ENCODE measurements around the gene CLCN4.

Gene CLCN4

DNA sequence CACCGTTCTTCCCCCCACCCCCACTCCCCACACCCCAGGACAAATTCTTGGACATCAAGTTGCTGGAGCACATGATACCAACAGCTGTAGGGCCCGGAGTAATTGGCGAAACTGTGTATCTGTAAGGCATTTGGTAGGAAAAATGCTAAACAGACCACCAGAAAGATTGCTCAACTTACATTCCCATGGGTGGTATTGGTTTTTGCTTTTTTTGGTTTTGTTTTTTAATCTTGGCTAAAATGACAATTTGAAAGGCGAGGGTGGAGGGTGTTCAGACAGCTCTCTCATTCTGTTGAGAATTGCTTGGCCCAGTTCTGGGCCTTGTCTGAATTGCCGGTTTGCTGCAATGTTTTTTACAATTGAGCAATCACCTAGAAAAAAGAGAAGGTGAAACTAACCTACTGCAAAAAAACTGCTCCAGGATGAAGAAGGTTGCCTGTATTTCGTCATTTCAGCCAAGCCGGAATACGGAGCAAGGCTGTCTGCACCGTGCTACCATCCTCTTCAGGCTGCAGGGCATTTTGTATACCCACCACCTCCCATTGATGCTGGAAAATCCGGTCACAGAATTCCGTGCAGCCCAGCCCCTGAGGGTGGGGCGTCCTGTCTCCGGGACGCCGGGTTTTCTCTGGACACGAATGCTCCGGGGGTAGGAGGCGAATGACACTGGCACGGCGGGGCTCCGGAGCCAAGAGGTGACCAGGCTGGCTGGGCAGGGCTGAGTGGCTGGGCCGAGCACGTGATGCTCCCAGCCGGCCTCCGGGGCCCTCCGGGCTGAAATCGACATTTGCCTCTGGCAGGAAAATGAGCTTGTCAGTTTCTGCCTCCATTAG, at the start of gene CLCN4:
TSS of gene CLCN4 (plus strand) at position 777 of the 833 bp plus-strand sequence. CDS start 28,058 bp downstream, outside the sequence.
- TF ChIP-seq, protein P1, sequence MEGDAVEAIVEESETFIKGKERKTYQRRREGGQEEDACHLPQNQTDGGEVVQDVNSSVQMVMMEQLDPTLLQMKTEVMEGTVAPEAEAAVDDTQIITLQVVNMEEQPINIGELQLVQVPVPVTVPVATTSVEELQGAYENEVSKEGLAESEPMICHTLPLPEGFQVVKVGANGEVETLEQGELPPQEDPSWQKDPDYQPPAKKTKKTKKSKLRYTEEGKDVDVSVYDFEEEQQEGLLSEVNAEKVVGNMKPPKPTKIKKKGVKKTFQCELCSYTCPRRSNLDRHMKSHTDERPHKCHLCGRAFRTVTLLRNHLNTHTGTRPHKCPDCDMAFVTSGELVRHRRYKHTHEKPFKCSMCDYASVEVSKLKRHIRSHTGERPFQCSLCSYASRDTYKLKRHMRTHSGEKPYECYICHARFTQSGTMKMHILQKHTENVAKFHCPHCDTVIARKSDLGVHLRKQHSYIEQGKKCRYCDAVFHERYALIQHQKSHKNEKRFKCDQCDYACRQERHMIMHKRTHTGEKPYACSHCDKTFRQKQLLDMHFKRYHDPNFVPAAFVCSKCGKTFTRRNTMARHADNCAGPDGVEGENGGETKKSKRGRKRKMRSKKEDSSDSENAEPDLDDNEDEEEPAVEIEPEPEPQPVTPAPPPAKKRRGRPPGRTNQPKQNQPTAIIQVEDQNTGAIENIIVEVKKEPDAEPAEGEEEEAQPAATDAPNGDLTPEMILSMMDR (IDR thresholded peaks at IDR 0.05; ENCODE audit: insufficient read depth, missing control alignments), result no peak
- FAIRE-seq, result no peak
- no peak for DNase-seq (ENCODE audit: insufficient read length, low spot score)

DNA sequence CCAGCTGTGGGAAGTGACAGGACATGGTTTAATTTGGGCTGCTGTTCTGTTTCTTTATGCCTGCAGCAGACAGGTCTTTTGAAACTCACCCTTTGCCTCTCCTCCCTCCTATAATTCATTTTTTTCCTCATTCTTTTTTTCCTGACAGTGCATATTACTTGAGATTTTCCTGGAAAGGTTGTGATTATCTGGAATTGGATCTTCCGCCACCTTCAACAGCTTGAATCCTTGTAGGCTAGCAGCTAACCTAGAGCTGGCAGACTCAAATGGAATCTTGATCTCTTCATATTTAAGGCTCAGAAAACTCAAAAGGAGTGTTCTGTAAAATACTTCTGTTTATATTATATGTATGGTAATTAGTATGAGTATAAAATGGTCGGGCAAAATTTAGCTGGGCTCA, 49.3 kb upstream of the CLCN4 start:
- DNase-seq (ENCODE audit: insufficient read length, low spot score), result no peak
- FAIRE-seq, result no peak
- TF ChIP-seq, protein P1 (IDR thresholded peaks at IDR 0.05; ENCODE audit: insufficient read depth, missing control alignments), result no peak

DNA sequence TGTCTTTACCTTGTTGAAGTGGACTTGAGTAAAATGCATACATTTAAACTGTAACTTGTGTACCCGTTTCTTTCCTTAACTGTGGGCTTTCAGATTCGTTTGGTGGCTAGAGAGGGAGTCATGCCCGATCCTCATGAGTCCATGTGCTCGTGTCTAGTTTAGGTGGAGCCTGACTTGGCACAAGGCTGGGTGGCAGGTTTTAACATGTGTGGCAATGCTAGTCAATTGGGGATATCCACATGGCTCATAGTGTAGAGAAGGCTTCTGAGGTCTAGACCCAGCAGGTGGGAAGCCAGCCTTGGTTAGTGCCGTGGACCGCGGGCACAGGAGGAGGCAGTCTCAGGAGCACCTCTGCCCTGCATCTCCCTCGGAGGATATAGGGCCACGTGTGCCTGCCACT, 48.5 kb upstream of the CLCN4 start:
- FAIRE-seq (no peak), DNase-seq (ENCODE audit: insufficient read length, low spot score) (no peak)
- TF ChIP-seq, protein P1 (IDR thresholded peaks at IDR 0.05; ENCODE audit: insufficient read depth, missing control alignments), result no peak

DNA sequence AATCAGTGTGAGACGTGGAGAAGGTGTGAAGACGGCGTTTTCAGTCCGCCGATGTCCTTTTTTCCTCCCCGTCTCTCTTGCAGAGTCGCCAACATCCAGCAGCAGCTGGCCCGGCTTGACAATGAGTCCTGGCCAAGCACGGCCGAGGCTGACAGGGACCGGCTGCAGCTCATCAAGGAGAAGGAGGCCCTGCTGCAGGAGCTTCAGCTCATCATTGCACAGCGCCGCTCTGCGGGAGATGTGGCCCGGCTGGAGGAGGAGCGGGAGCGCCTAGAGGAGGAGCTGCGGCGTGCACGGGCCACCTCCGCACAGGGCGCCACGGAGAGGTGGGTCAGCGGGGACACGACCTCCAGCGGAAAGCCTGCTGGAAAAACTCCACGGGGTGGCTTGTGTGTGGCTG, 47.1 kb upstream of the CLCN4 start:
- FAIRE-seq (no peak), DNase-seq (ENCODE audit: insufficient read length, low spot score) (no peak)
- TF ChIP-seq, protein P1 (IDR thresholded peaks at IDR 0.05; ENCODE audit: insufficient read depth, missing control alignments), result no peak

DNA sequence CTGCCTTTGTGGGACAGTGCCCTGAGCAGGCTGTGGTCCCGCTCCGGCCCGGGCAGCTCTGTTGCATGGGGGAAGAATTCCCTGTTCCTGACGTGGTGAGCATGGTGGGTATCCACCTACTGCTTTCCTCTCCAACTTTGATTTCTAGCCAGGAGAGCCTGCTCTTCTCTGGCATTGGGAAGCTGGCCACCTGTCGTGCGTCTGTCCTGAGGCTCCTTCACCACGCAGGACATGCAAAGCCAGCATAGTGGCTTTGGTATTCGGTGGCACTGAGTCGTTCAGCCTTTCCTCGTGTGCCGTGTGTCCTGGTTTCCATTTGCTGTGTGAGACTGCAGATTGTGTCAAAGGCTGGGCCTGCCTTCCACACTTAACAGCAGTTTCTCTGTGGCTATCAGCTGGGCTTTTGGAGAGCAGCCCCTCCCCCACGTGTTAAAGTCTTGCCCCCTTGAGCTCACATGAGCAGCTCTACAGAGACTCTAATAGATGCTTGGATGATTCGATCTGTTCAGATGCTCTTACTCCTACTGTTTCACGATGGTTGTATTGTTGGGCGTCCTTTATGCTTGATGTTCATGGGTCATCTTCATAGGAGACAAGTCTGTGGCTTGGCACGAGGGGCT, 46.3 kb upstream of the CLCN4 start:
- DNase-seq (ENCODE audit: insufficient read length, low spot score) (no peak), FAIRE-seq (no peak)
- TF ChIP-seq, protein P1 (IDR thresholded peaks at IDR 0.05; ENCODE audit: insufficient read depth, missing control alignments), result no peak

DNA sequence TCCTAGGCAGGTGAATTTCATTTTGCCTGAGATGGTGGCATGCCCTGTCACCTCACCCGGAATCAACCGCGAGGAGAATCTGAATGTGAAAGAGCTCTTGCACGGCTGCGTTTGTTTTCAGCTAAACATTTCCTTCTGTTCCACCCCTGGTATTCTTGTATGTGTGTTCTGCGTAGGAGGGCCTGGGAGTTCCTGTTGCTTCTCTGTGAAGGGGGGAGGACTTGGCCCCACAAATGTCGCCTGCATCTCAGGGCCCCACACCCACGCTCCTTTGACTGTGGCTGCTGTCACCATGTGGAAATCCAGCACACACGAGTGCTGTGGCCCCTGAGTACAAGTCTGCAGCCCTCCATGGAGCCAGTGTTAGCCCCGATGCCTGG, 45.8 kb upstream of the CLCN4 start:
- no peak for FAIRE-seq

More for the DNA sequence above, 45.8 kb upstream of the CLCN4 start:
- no peak for DNase-seq (ENCODE audit: insufficient read length, low spot score)
- TF ChIP-seq, protein P1 (IDR thresholded peaks at IDR 0.05; ENCODE audit: insufficient read depth, missing control alignments), result no peak

All from D721Med (cell line).